ENCODE measurements around the gene ZNF92. TPM values are rescaled to one million over a fixed set of nuclear protein-coding genes. Genes with fewer than 3 reads are reported as not detected.
"Not testable (repeated sequence)": the region's sequence is repeated elsewhere in the genome, so short reads cannot be mapped to it uniquely, and the experiment has no call there.

The ZNF92 gene
- total and polyA plus RNA-seq, 2 of the 4 experiments (the other 2 are of a cell fraction): 2.4 to 6.1 TPM

GRCh38 chr7:65422670-65423069 lies 49.0 kb downstream of the ZNF92 start:
- H2AK5ac ChIP-seq (ENCODE audit: low read depth, low read length): no peak overlapping the region
- no peak overlapping the region for H3K56ac ChIP-seq (ENCODE audit: extremely low read depth, insufficient read depth, low read length)
- no peak overlapping the region for H3K4me3 ChIP-seq (ENCODE audit: insufficient read depth, low read depth, low read length)
- no peak overlapping the region for H2BK15ac ChIP-seq (ENCODE audit: low read depth, low read length)
- no peak overlapping the region for H2AFZ ChIP-seq (replicated peaks; ENCODE audit: low read length, poor library complexity)
- H3K4ac ChIP-seq (ENCODE audit: low read depth, low read length): no peak overlapping the region
- no peaks in the 10 kb centered on the region for H3K9me1 ChIP-seq (ENCODE audit: insufficient read depth, low read length)
- DNase-seq: no peak
- ChIA-PET CTCF (no interaction called here), POLR2A (ENCODE audit: unreplicated experiment) (no interaction called here)
- H2BK20ac ChIP-seq (ENCODE audit: low read depth, low read length): no peak overlapping the region
- H3K27me3 ChIP-seq (ENCODE audit: control insufficient read depth, insufficient read depth, low read length): no peaks in the 10 kb centered on the region
- H4K91ac ChIP-seq (ENCODE audit: insufficient read depth, low read depth, low read length): no peak overlapping the region
- no peak overlapping the region for H3K18ac ChIP-seq (ENCODE audit: low read depth, low read length)
- H2AK9ac ChIP-seq (replicated peaks; ENCODE audit: low read depth, low read length, poor library complexity): no peak overlapping the region
- no peaks in the 10 kb centered on the region for H3K9me3 ChIP-seq (ENCODE audit: control insufficient read depth, insufficient read depth, low read length)
- no peaks in the 10 kb centered on the region for H3K79me1 ChIP-seq (ENCODE audit: low read depth in 1 of 2, low read length in 2 of 2)
- dilution Hi-C loops (cut with HindIII; ENCODE audit: low sequenced_read_pairs, unreplicated experiment): no loop called here
- H3K4me2 ChIP-seq (ENCODE audit: low read depth, low read length): no peak overlapping the region
- H4K8ac ChIP-seq (ENCODE audit: low read depth in 2 of 2, low read length in 2 of 2): no peak overlapping the region
- TF ChIP-seq MAFK (IDR thresholded peaks at IDR 0.05; ENCODE audit: low read depth, low read length): peak; percentile 63
- no peak for TF ChIP-seq CHD1 (IDR thresholded peaks at IDR 0.05; ENCODE audit: low read depth, low read length)
- TF ChIP-seq CEBPB (IDR thresholded peaks at IDR 0.05; ENCODE audit: low read depth, low read length): no peak
- TF ChIP-seq POLR2A (IDR thresholded peaks at IDR 0.05; ENCODE audit: low read depth, low read length): no peak
- no peak for TF ChIP-seq RAD21 (IDR thresholded peaks at IDR 0.05; ENCODE audit: low read length)
- no TSS peak for BruUV-seq (replicated peaks)
- no peak overlapping the region for H2BK5ac ChIP-seq (ENCODE audit: low read depth, low read length, poor library complexity, severe bottlenecking)
- no peak for ATAC-seq (ENCODE audit: low read depth)
- no peak overlapping the region for H3K14ac ChIP-seq (replicated peaks; ENCODE audit: low read depth, low read length)
- no peak overlapping the region for H3K9ac ChIP-seq (ENCODE audit: low read depth, low read length)
- no peaks in the 10 kb centered on the region for H3K4me1 ChIP-seq (ENCODE audit: control insufficient read depth, insufficient read depth, low read length)
- no peaks in the 10 kb centered on the region for H3K36me3 ChIP-seq (ENCODE audit: control insufficient read depth, insufficient read depth, low read length)
- in situ Hi-C loops (cut with MboI; ENCODE audit: low sequenced_read_pairs): no loop called here
- H3K23ac ChIP-seq (ENCODE audit: low read depth, low read length): no peak overlapping the region
- H2BK120ac ChIP-seq (ENCODE audit: low read depth, low read length): no peak overlapping the region
- H4K20me1 ChIP-seq (ENCODE audit: insufficient read depth, low read length): no peaks in the 10 kb centered on the region
- intact Hi-C loops (cut with micrococcal nuclease): no loop called here
- no peak overlapping the region for H3K27ac ChIP-seq (ENCODE audit: insufficient read depth, low read length)
- H4K5ac ChIP-seq (ENCODE audit: low read depth, low read length): no peak overlapping the region

- H3K4me1 ChIP-seq (ENCODE audit: control insufficient read depth, insufficient read depth, low read length); H3K4me3 ChIP-seq (ENCODE audit: insufficient read depth, low read depth, low read length); H2BK120ac ChIP-seq (ENCODE audit: low read depth, low read length); H2AK5ac ChIP-seq (ENCODE audit: low read depth, low read length); POLR2A ChIA-PET (ENCODE audit: unreplicated experiment); H3K79me1 ChIP-seq (ENCODE audit: low read depth in 1 of 2, low read length in 2 of 2); ATAC-seq (ENCODE audit: low read depth); BruUV-seq (replicated peaks); in situ Hi-C loops (cut with MboI; ENCODE audit: low sequenced_read_pairs); CTCF ChIA-PET; H2AFZ ChIP-seq (replicated peaks; ENCODE audit: low read length, poor library complexity); H4K5ac ChIP-seq (ENCODE audit: low read depth, low read length); H3K9me3 ChIP-seq (ENCODE audit: control insufficient read depth, insufficient read depth, low read length); intact Hi-C loops (cut with micrococcal nuclease); H4K91ac ChIP-seq (ENCODE audit: insufficient read depth, low read depth, low read length); H3K27me3 ChIP-seq (ENCODE audit: control insufficient read depth, insufficient read depth, low read length); H3K23ac ChIP-seq (ENCODE audit: low read depth, low read length); H3K4me2 ChIP-seq (ENCODE audit: low read depth, low read length); H4K20me1 ChIP-seq (ENCODE audit: insufficient read depth, low read length); dilution Hi-C loops (cut with HindIII; ENCODE audit: low sequenced_read_pairs, unreplicated experiment); H3K36me3 ChIP-seq (ENCODE audit: control insufficient read depth, insufficient read depth, low read length); H3K4ac ChIP-seq (ENCODE audit: low read depth, low read length); H2BK20ac ChIP-seq (ENCODE audit: low read depth, low read length); H4K8ac ChIP-seq (ENCODE audit: low read depth in 2 of 2, low read length in 2 of 2); DNase-seq; H3K18ac ChIP-seq (ENCODE audit: low read depth, low read length); H3K9ac ChIP-seq (ENCODE audit: low read depth, low read length); H3K14ac ChIP-seq (replicated peaks; ENCODE audit: low read depth, low read length); H3K56ac ChIP-seq (ENCODE audit: extremely low read depth, insufficient read depth, low read length); H3K9me1 ChIP-seq (ENCODE audit: insufficient read depth, low read length); H2BK5ac ChIP-seq (ENCODE audit: low read depth, low read length, poor library complexity, severe bottlenecking); H3K27ac ChIP-seq (ENCODE audit: insufficient read depth, low read length); H2BK15ac ChIP-seq (ENCODE audit: low read depth, low read length); H2AK9ac ChIP-seq (replicated peaks; ENCODE audit: low read depth, low read length, poor library complexity): not testable (repeated sequence)
- WGBS, 2 experiments (ENCODE audit: extremely low coverage in 2 of 2, insufficient read length in 1 of 2): 74% methylated on average over 3 of the region's 3 CpGs; no CpG with 5 or more reads in 1 of the 2 experiments
Observed at GRCh38 chr7:65423286-65423685, 49.6 kb downstream of the ZNF92 start.

All from IMR-90 (cell line).